ENCODE data around the gene NAT16.
"Not testable (repeated sequence)": the region's sequence is repeated elsewhere in the genome, so short reads cannot be mapped to it uniquely, and the experiment has no call there.

The NAT16 gene

GRCh38 chr7:101156866-101157589, 23.1 kb downstream of the NAT16 start:
- no peak for DNase-seq

- DNase-seq = no peak
These were observed 23.8 kb downstream of the NAT16 start for GRCh38 chr7:101156277-101156676.

GRCh38 chr7:101155303-101155702, 24.8 kb downstream of the NAT16 start:
- no peak for DNase-seq

GRCh38 chr7:101154693-101155102, 25.4 kb downstream of the NAT16 start:
- no peak for DNase-seq

GRCh38 chr7:101153969-101154692, 26.0 kb downstream of the NAT16 start, which contains the start of gene AP1S1:
Gene AP1S1 (plus strand): TSS chr7:101154476. CDS start chr7:101154515, 39 bp downstream.
- DNase-seq = peak; percentile 90

- no peak for DNase-seq
These were observed 28.0 kb downstream of the NAT16 start for GRCh38 chr7:101151908-101152651.

GRCh38 chr7:101140746-101141382, 39.2 kb downstream of the NAT16 start:
- DNase-seq = no peak

GRCh38 chr7:101140339-101140699, 39.8 kb downstream of the NAT16 start:
- DNase-seq = no peak

GRCh38 chr7:101138213-101138870, 41.8 kb downstream of the NAT16 start:
- peak; percentile 63 for DNase-seq

GRCh38 chr7:101137651-101138212, 42.4 kb downstream of the NAT16 start:
- DNase-seq = no peak

GRCh38 chr7:101134399-101134980, 45.6 kb downstream of the NAT16 start:
- no peak for DNase-seq

GRCh38 chr7:101133621-101134398, 46.3 kb downstream of the NAT16 start:
- no peak for DNase-seq

- DNase-seq = not testable (repeated sequence)
These were observed 47.2 kb downstream of the NAT16 start for GRCh38 chr7:101132626-101133600.

- DNase-seq = no peak
These were observed 50.4 kb downstream of the NAT16 start for GRCh38 chr7:101129603-101130117.

GRCh38 chr7:101128040-101128834, 51.9 kb downstream of the NAT16 start:
- DNase-seq = no peak

- no peak for DNase-seq
These were observed 52.5 kb downstream of the NAT16 start for GRCh38 chr7:101127460-101128039.

- peak; percentile 33 for DNase-seq
These were observed 53.2 kb downstream of the NAT16 start, which contains the start of gene SERPINE1 for GRCh38 chr7:101126651-101127459. Gene SERPINE1 (plus strand): TSS chr7:101127104. CDS start chr7:101128394, 1,290 bp downstream.

Data from central memory CD4-positive, alpha-beta T cell (primary cell).